Activated CD8-positive, alpha-beta T cell treated with anti-CD3 and anti-CD28 coated beads for 36 hours (primary cell): ENCODE data around the gene CSF3. TPM values are rescaled to one million over a fixed set of nuclear protein-coding genes. Genes with fewer than 3 reads are reported as not detected.

Source experiments
- ATAC-seq: fragments of 200-7000 bp; cut with Tn5 transposase; one replicate; pipeline ENCODE4 v1.10.0; 2021; ENCODE audit warnings: mild to moderate bottlenecking, moderate library complexity
- CTCF ChIA-PET: fragments of 350-600 bp; sonication (Branson Sonifier 250); formaldehyde crosslinking; loops from one replicate; lab custom pipeline; 2021; ENCODE audit warnings: antibody characterized with exemption; lab: Charles Lee
- POLR2A ChIA-PET: fragments of 350-600 bp; sonication (Branson Sonifier 250); formaldehyde crosslinking; loops from one replicate; lab custom pipeline; 2021; ENCODE audit warnings: antibody characterized with exemption; lab: Charles Lee
- DNase-seq: peaks from one replicate; pipeline ENCODE4 v3.0.0-alpha.2; 2020
- H3K27ac Mint-ChIP-seq: one replicate; pipeline ENCODE4 v1.8.0; 2021; ENCODE audit warnings: mild to moderate bottlenecking, mixed read lengths
- H3K27me3 Mint-ChIP-seq: one replicate; pipeline ENCODE4 v1.8.0; 2021; ENCODE audit warnings: mixed read lengths
- H3K36me3 Mint-ChIP-seq: one replicate; pipeline ENCODE4 v1.8.0; 2021; ENCODE audit warnings: low read depth, mixed read lengths
- H3K4me1 Mint-ChIP-seq: one replicate; pipeline ENCODE4 v1.8.0; 2021; ENCODE audit warnings: low read depth, mixed read lengths
- H3K4me3 Mint-ChIP-seq: one replicate; pipeline ENCODE4 v1.8.0; 2021; ENCODE audit warnings: mild to moderate bottlenecking, moderate library complexity, mixed read lengths
- H3K9me3 Mint-ChIP-seq: one replicate; pipeline ENCODE4 v1.8.0; 2021; ENCODE audit warnings: mixed read lengths
- CTCF ChIP-seq: fragments of 200-600 bp; IDR thresholded peaks from one replicate; pipeline ENCODE4 v1.8.0; 2022; ENCODE audit warnings: antibody characterized with exemption, mild to moderate bottlenecking
- intact Hi-C: fragments of 100-400 bp; cut with micrococcal nuclease; formaldehyde crosslinking; loops from one replicate; pipeline ENCODE4 v1.10.0; 2022
- total RNA-seq, 2 experiments: library from RNA; stranded (reverse); gene quantifications; one replicate each; pipeline ENCODE4 v1.2.3, GENCODE V29; 2021

Gene CSF3
- total RNA-seq, 2 experiments from 2014 or later, result not detected

GRCh38 chr17:39975801-39976200 is 39.4 kb upstream of the CSF3 start:
- CTCF ChIA-PET, result interaction anchor here (0.7 to 1.7 kb wide), 5 partner anchors 14 to 49 kb away, joined by 3 to 9 read pairs (median 3); no protein-coding TSS in a partner anchor
- POLR2A ChIA-PET, result no interaction called here
- Mint-ChIP-seq H3K27ac (no peak overlapping the region), H3K4me1 (peaks cover 11% of the 10 kb centered on the region), H3K4me3 (no peak overlapping the region), H3K36me3 (no peaks in the 10 kb centered on the region), H3K9me3 (no peaks in the 10 kb centered on the region), H3K27me3 (peaks cover 2% of the 10 kb centered on the region)
- DNase-seq, result no peak
- no peak for ATAC-seq
- TF ChIP-seq CTCF, result no peak
- intact Hi-C loops, result no loop called here

- Mint-ChIP-seq H3K4me1 (peaks cover 22% of the 10 kb centered on the region), H3K36me3 (peaks cover 14% of the 10 kb centered on the region)
These were observed 36.1 kb upstream of the CSF3 start for GRCh38 chr17:39979016-39979670.

GRCh38 chr17:39979893-39980350 is 35.3 kb upstream of the CSF3 start:
- Mint-ChIP-seq H3K27ac (peak overlapping the region; percentile 92), H3K4me3 (peak overlapping the region; percentile 92), H3K36me3 (peaks cover 21% of the 10 kb centered on the region), H3K4me1 (peaks cover 25% of the 10 kb centered on the region), H3K9me3 (no peaks in the 10 kb centered on the region), H3K27me3 (no peaks in the 10 kb centered on the region)
- ATAC-seq (peak; percentile 3), DNase-seq (peak; percentile 10)
- POLR2A ChIA-PET, result interaction anchor here (0.5 to 1.9 kb wide), 11 partner anchors 10 to 361 kb away, joined by 3 to 6 read pairs (median 3); partner anchors contain the start of gene MIEN1
- intact Hi-C loops, result loop anchor here (10.0 kb wide), 2 partner anchors 115 to 355 kb away; partner anchors contain the start of genes IKZF3, PPP1R1B and ZPBP2
- TF ChIP-seq CTCF, result no peak
- CTCF ChIA-PET, result interaction anchor here (0.9 to 3.0 kb wide), 22 partner anchors 8 to 358 kb away, joined by 3 to 40 read pairs (median 4); partner anchors contain the start of genes ERBB2 and ORMDL3

More at GRCh38 chr17:39979016-39979670, 36.1 kb upstream of the CSF3 start:
- H3K27ac Mint-ChIP-seq, result no peak overlapping the region
- no peak for TF ChIP-seq CTCF
- no peaks in the 10 kb centered on the region for H3K9me3 Mint-ChIP-seq
- CTCF ChIA-PET, result interaction anchor here (1.0 to 3.0 kb wide), 10 partner anchors 14 to 357 kb away, joined by 3 to 40 read pairs (median 8); partner anchors contain the start of gene ORMDL3
- H3K4me3 Mint-ChIP-seq, result no peak overlapping the region
- H3K27me3 Mint-ChIP-seq, result no peaks in the 10 kb centered on the region
- ATAC-seq, result no peak
- POLR2A ChIA-PET, result interaction anchor here (0.9 to 1.9 kb wide), 6 partner anchors 14 to 114 kb away, joined by 3 to 6 read pairs (median 4); no protein-coding TSS in a partner anchor
- no peak for DNase-seq
- intact Hi-C loops, result no loop called here

GRCh38 chr17:39980351-39981206 is 34.7 kb upstream of the CSF3 start, which contains the start of gene PSMD3:
PSMD3 (plus strand) TSS chr17:39980807; CDS start chr17:39980971, 164 bp downstream.
- peak; percentile 50 for TF ChIP-seq CTCF
- H3K4me3 Mint-ChIP-seq, result peak within 1 kb of the TSS; percentile 92
- intact Hi-C loops, result loop anchor here (10.0 kb wide), 2 partner anchors 116 to 356 kb away; partner anchors contain the start of genes IKZF3, PPP1R1B and ZPBP2
- DNase-seq, result peak; percentile 100
- no peaks in the 10 kb centered on the region for H3K9me3 Mint-ChIP-seq
- no peaks in the 10 kb centered on the region for H3K27me3 Mint-ChIP-seq
- ChIA-PET POLR2A (interaction anchor here (0.5 to 2.0 kb wide), 14 partner anchors 10 to 362 kb away, joined by 3 to 6 read pairs (median 3); partner anchors contain the start of genes CASC3 and MIEN1), CTCF (interaction anchor here (0.7 to 3.0 kb wide), 31 partner anchors 8 to 359 kb away, joined by 3 to 40 read pairs (median 4); partner anchors contain the start of genes ERBB2, GSDMA and ORMDL3)
- ATAC-seq, result peak; percentile 96
- peaks cover 28% of the 10 kb centered on the region for H3K36me3 Mint-ChIP-seq
- H3K4me1 Mint-ChIP-seq, result peaks cover 25% of the 10 kb centered on the region
- H3K27ac Mint-ChIP-seq, result peak within 1 kb of the TSS; percentile 92
